HG02938 (cell line): Measurements from ENCODE around the gene ENOX1.

Source experiments
- ATAC-seq: cut with Tn5 transposase; IDR thresholded peaks from one replicate; pipeline ENCODE4 v1.9.1; 2021; ENCODE audit warnings: mild to moderate bottlenecking, moderate library complexity; ENCODE audit not compliant: unreplicated experiment

ENOX1 gene

GRCh38 chr13:43401361-43401760 is 385.4 kb downstream of the ENOX1 start:
- ATAC-seq, result no peak

- no peak for ATAC-seq
Measured at GRCh38 chr13:43397111-43397510, 389.7 kb downstream of the ENOX1 start.

- peak; percentile 15 for ATAC-seq
Measured at GRCh38 chr13:43391036-43391435, 395.7 kb downstream of the ENOX1 start.

GRCh38 chr13:43390619-43391018 is 396.2 kb downstream of the ENOX1 start:
- ATAC-seq, result peak; percentile 43

- ATAC-seq, result no peak
Measured at GRCh38 chr13:43389983-43390382, 396.8 kb downstream of the ENOX1 start.

GRCh38 chr13:43389573-43389972 is 397.2 kb downstream of the ENOX1 start:
- ATAC-seq, result no peak

GRCh38 chr13:43388282-43389034 is 398.3 kb downstream of the ENOX1 start:
- peak; percentile 50 for ATAC-seq

- no peak for ATAC-seq
Measured at GRCh38 chr13:43387880-43388279, 398.9 kb downstream of the ENOX1 start.

- no peak for ATAC-seq
Measured at GRCh38 chr13:43383498-43384165, 403.1 kb downstream of the ENOX1 start.

GRCh38 chr13:43379738-43380137 is 407.0 kb downstream of the ENOX1 start:
- no peak for ATAC-seq

- no peak for ATAC-seq
Measured at GRCh38 chr13:43377973-43378372, 408.8 kb downstream of the ENOX1 start.

GRCh38 chr13:43377149-43377548 is 409.6 kb downstream of the ENOX1 start:
- ATAC-seq, result no peak

GRCh38 chr13:43376596-43376995 is 410.2 kb downstream of the ENOX1 start:
- no peak for ATAC-seq

- no peak for ATAC-seq
Measured at GRCh38 chr13:43375797-43376465, 410.8 kb downstream of the ENOX1 start.

- ATAC-seq, result no peak
Measured at GRCh38 chr13:43374621-43375020, 412.2 kb downstream of the ENOX1 start.

- ATAC-seq, result no peak
Measured at GRCh38 chr13:43373400-43373799, 413.4 kb downstream of the ENOX1 start.

GRCh38 chr13:43370842-43371241 is 415.9 kb downstream of the ENOX1 start:
- ATAC-seq, result no peak

- no peak for ATAC-seq
Measured at GRCh38 chr13:43369319-43369718, 417.5 kb downstream of the ENOX1 start.

GRCh38 chr13:43368003-43368402 is 418.8 kb downstream of the ENOX1 start:
- no peak for ATAC-seq

- no peak for ATAC-seq
Measured at GRCh38 chr13:43365039-43365344, 421.8 kb downstream of the ENOX1 start.

GRCh38 chr13:43364210-43365038 is 422.3 kb downstream of the ENOX1 start:
- ATAC-seq, result no peak
